EL (cell line): ENCODE results near the gene KIAA1671.
A peak's percentile ranks its signal among the peaks of the same experiment; 100 is the strongest.

Experiments
- DNase-seq: peaks from one replicate; pipeline ENCODE4 v3.0.0-alpha.2; 2016

The KIAA1671 gene

DNA sequence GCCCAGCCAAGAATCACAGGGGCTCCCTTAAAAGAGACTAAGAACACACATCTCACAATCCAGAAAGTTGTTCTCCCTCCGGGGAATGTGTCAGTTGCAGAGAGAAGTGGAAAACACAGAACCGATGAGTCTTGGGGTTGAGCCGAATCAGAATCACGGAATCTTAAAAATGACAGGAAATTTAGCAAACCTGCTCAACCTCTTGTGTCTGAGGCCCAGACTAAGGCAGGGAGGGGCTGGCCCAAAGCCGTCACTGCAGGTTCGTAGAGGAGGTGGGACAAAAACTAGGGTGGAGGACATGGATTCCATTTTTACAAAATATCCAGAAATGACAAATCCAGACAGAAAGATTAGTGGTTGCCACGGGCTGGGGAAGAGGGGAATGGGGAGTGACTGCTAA lies 63.8 kb downstream of the KIAA1671 start:
- no peak for DNase-seq

DNA sequence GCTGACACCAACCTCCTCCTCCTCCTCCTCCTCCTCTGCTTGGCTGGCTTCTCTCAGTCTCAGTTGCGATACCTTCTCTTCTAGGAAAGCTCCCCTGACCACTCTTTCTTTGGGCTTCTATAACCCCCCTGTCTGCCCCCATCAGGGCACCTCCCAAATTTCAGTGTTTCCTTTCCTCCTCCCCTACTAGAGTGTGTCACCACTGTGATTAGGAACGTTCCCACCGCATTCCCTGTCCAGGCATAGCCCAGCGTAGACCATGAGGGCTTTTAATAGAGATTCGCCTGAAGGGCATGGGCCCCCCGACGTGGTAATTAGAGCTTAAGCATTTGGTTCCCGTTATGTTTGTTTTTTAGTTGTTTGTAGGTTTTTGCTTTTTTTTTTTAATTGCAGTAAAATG lies 65.5 kb downstream of the KIAA1671 start:
- DNase-seq = no peak

DNA sequence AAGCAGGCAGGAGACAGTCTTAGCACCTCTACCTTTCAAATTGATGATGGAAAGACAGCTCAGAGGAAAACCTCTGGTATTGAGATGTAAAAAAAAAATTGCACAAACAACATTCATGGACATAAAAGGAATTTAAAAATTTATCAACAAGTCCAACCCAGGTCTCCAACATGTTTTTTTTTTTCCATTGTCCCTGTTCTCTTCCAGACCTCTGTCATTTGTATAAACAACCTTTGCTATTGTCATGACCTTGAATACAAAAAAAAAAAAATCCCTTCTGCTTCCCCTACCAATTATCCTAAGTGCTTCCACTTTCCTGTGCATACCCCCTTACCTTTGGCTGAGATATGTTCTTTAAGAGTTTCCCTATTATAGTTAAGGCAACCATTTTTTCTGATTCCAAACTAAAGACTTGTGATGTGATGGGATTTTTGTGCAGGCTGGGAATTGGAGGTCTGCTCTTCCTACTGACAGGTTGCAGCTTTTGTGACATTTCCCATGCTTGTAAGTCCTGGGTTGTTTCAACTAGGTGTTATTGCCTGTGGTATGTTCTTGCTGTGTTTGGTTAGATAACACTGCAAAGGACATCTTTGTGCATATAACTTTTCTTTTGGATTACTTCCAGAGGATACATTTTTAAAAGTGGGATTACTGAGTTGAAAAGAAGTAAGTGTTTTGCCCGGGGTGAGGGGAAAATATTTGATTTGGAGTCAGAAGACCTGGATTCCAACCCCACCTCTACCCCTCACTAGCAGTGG lies 67.1 kb downstream of the KIAA1671 start:
- DNase-seq = no peak

DNA sequence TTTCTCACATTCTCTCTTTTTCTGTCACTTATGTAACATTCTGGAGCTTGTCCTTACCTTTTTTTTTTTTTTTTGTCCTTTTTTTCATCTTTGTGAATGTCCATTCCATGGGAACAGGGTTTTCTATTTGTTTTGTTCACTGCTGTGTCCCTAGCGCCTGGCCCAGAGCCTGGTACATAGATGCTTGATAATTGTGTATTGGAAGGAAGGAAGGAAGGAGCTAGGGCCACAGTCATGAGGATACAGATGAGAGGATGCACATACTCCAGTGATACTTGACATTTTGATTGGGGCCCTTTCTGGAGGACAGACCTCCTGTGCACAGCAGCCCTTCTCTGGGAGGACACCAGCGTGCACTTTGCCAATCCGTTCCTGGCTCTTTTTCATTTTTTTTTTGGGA lies 68.9 kb downstream of the KIAA1671 start:
- no peak for DNase-seq

DNA sequence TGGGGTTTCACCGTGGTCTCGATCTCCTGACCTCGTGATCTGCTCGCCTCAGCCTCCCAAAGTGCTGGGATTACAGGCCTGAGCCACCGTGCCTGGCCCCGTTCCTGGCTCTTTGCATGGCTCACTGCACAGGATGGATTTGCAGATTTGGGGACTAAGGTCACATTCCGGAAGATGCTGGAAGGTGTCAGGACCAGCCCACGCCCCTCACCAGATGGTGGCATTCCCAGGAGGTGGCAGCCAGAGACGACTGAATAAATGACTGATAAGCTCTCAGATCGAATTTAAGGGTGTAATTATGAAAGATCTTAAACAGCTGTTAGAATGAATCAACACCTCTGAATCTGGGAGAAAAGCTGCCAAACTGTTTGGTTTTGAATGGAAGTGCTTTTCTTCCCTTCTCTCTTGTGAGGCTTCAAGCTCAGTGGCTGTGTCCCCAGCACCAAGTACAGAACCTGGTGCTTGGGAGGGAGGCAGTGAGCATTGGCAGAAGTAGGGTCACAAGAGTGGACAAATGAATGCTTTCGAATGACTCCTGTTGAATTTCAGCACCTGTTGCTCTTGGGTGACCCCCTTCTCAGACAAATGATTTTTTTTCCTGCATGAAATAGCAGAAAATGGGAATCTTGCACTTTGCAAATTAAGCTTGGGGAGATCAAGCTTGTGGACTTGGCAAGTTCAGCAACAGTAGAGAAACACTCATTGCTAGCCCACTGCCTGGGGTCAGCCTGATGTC lies 69.6 kb downstream of the KIAA1671 start:
- DNase-seq = no peak

DNA sequence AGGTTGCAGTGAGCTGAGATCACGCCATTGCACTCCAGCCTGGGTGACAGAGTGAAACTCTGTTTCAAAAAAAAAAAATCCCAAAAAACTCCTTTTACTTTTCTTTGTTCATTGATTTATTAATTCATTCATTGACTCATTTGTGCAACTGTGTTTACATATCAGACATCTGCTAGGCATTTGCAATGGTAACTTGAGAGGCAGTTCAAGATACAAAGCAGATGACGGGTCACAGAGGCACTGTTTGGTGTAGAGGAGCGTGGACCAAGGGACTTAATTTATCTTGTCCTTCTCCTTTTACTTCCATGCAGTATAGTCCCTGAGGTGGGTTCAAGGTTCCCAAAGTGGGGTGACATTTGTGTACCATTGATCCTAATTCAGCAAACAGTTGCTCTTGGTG lies 71.4 kb downstream of the KIAA1671 start:
- DNase-seq = no peak

DNA sequence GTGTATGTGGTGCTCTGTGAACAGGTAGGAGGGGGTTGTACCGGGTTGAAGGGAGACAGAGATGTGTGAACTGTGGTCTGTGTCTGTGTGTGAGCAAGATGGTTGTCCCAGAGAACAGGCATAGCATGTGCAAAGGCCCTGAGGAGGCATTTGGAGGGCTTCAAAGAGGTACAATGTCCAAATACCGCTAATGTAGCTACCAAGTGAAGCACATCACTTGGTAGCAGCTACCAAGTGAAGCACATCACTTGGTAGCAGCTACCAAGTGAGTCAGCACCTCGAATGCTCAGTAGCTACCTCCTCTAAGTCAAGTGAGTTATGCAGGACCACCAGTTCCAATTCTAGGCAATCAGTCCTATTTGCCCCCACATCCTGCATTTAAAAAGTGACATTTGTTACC lies 72.4 kb downstream of the KIAA1671 start:
- DNase-seq = no peak

DNA sequence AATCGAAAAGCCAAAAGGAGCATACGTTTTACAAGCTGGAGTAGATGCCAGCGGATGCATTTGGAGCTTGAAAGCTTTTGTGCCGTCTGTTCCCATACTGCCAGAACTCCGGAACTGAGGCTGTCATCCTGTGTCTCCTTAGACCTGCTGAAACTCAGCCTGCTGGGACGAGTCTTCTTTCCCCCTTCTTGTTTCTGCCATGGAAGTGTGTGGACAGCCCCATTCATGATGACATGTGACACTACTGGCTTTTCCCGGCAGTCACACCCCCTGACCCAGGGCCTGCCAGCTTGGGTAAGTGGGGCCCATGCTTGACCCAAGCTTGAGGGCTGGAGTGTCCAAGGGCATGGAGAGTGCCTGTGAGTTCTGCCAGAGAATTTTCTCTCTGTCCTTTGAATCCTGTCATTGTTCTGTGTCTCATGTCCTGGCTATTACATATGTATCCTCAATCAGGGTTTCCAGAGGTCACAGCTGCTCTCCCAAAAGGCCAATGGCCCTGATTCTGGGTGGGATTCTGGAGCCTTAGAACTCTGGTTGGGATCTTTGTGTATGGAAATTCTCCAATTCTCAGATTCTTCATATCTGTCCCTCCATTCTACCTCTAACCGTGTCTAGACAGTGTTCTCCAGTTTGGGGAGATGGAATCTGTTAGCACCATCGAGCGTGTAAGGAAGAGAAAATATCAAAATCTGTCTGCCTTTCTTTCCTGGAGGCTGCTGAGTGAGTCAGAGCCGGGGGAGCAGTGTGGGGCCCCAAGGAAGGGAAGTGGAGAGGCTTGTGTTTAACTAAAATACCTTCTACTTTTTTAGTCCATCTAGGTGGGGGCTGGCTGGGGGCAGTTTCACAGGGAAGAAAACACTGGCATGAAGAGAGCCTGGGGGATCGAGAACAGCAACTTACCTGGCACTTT lies 73.2 kb downstream of the KIAA1671 start:
- DNase-seq = peak; percentile 21

DNA sequence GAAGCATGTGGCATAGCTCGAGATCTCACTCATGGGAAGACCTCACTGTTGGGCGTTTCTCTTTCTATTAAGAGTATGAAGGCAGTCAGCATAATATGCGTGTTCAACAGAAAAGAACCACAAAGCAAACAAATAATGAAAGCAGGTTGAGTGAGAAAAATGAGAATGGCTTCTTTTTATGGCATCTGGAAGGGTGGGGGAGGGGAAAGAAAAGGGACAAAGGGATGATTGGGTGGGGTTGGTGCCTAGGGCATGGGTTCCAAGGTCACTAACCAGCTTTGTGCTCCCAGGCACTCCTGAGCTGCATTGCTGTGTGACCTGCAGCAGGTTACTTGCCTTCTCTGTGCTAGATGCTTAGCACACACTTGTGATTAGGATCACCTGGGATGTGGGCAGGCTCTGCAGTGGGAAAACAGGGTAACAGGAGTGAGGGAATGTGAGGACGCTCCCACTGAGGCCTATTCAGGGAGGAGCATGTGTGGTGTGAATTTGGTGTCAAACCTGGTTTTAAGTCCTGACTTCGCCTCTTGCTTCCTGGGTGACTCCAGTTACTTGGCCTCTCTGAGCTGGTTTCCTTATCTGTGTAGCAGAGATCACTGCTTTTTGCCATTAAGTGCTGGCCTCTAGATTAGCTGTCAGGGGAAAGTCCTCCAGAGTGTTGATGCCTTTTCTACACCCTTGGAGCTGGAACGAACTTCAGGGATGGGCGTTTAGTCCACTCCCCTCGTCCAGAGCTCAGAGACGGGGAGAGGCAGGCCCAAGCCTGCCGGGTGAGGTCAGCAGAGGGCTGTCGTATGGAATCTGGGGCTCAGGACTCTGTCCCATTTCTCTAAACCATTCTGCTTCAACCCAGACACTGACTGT lies 74.8 kb downstream of the KIAA1671 start:
- no peak for DNase-seq

DNA sequence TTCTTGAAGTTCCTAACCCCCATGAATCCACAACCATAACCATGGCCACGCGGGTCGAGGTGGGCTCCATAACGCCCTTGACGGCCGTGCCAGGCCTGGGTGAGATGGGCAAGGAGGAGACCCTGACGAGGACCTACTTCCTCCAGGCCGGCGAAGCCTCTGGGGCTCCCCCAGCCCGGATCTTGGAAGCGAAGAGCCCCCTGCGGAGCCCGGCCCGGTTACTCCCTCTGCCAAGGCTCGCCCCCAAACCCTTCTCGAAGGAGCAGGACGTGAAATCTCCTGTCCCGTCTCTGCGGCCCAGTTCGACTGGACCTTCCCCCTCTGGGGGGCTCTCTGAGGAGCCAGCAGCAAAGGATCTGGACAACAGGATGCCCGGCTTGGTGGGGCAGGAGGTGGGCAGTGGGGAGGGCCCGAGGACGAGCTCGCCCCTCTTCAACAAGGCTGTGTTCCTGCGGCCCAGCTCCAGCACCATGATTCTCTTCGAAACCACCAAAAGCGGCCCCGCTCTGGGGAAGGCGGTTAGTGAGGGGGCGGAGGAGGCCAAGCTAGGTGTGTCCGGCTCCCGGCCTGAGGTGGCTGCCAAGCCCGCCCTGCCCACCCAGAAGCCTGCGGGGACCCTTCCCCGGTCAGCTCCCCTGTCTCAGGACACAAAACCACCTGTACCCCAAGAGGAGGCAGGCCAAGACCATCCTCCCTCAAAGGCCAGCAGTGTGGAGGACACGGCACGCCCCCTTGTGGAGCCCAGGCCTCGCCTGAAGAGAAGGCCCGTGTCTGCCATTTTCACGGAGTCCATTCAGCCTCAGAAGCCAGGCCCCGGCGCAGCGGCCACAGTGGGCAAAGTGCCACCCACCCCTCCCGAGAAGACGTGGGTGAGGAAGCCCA lies 75.7 kb downstream of the KIAA1671 start:
- DNase-seq = peak; percentile 11

DNA sequence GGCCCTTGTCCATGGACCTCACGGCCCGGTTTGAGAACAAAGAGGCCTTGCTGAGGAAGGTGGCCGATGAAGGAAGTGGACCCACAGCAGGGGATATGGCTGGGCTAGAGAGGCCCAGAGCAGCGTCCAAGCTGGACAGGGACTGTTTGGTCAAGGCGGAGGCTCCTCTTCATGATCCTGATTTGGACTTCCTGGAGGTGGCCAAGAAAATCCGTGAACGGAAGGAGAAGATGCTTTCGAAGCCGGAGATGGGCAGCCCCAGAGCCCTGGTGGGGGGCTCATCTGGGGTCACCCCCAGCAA lies 76.3 kb downstream of the KIAA1671 start:
- no peak for DNase-seq

DNA sequence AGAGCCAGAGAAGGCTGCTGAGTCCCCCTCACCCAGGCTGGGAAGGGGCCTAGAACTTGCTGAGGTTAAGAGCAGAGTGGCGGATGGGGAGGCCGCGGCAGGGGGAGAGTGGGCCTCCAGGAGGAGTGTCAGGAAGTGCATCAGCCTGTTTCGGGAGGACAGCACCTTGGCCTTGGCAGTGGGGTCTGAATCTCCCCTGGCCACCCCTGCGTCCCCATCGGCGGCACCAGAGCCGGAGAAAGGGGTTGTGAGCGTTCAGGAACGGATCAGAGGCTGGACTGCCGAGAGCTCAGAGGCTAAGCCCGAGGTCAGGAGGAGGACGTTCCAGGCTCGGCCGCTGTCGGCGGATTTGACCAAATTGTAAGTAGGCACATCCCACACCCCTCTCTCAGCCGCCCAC lies 76.7 kb downstream of the KIAA1671 start:
- no peak for DNase-seq

DNA sequence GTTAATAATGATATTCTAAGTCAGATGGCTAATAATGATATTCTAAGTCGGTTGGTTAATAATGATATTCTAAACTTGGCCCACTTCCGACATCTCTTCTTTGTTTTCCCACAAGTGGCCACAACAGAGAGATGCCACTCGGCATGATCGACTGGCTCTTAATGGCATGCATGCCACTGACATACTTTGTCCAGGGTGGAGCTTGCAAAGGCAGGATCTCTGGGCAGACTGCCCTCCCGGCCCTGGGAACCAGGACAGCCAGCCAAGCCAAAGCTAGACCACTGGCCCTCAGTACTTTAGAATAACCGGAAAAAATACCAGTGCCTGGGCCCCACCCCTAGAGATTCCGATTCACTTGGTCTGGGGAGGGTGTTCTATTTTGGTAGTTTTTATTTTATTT lies 78.1 kb downstream of the KIAA1671 start:
- no peak for DNase-seq

DNA sequence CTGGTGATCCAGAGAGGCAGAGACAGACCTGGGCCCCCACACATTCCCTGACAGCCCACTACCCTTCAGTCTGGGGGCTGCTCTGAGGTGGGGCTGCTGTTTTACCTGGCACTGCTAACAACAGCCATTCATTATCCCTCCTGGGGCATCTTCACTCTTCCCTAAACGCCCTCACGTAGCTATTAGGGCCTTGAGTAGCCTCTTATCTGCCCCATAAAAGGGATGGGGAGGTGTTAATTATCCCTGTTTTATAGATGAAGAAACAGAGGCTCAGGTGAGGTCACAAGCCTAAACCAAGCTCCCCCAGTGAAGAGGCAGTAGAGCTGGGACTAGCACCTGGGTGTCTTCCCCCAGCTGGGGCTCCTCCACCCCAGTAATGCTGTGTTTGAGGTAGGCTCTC lies 79.5 kb downstream of the KIAA1671 start:
- no peak for DNase-seq

DNA sequence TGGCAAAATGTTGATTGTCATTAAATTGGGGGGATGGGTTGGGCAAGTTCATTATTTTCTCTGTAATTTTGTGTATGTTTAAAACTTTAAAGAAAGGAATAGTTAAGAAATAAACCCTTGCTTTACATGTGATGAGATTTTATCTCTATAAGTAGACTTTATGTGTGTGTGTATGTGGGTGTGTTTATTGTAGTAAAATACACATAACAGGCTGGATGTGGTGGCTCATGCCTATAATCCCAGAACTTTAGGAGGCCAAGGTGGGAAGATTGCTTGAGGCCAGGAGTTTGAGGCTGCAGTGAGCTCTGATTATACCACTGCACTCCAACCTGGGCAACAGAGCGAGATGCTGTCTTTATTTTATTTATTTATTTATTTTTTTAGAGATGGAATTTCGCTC lies 83.2 kb downstream of the KIAA1671 start:
- no peak for DNase-seq

DNA sequence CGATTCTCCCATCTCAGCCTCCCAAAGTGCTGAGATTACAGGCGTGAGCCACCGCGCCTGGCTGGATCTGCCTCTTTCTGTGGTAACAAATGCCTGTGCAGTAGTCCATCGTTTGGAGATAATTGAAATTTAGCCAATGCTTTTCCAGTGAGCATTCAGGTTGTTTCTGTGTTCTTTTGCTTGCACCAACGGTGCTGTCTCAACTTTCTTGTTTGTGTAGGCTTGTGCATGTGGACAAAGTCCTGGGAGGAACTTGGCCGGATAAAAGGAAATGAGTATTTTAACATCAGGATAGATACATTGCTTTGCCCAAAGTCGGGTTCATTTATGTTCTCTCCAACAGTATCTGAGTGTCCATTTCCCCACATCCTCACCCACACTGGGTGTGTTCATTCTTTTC lies 85.7 kb downstream of the KIAA1671 start:
- DNase-seq = no peak

DNA sequence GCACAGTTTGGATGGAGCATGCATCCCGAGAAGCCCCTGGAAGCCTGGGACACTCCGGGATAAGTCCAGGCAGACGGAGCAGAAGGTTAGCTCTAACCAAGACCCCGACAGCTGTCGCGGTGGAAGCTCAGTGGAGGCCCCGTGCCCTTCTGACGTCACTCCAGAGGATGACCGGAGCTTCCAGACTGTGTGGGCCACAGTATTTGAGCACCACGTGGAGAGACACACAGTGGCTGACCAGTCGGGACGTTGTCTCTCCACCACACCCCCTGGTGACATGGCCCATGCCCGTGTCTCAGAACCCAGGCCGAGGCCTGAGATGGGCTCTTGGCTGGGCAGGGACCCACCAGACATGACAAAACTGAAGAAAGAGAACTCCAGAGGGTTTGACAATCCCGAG lies 86.3 kb downstream of the KIAA1671 start:
- no peak for DNase-seq

DNA sequence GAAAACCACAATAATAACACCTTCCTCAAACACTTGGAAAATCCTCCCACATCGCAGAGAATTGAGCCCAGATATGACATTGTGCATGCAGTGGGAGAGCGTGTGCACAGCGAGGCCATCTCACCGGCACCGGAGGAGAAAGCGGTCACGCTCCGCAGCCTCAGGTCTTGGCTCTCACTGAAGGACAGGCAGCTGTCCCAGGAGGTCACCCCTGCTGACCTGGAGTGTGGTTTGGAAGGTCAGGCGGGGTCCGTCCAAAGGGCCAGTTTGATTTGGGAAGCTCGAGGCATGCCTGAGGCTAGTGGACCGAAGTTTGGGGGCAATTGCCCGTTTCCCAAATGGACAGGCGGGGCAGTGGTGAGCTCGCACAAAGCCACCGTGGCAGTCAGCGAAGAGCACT lies 86.7 kb downstream of the KIAA1671 start:
- DNase-seq = no peak

DNA sequence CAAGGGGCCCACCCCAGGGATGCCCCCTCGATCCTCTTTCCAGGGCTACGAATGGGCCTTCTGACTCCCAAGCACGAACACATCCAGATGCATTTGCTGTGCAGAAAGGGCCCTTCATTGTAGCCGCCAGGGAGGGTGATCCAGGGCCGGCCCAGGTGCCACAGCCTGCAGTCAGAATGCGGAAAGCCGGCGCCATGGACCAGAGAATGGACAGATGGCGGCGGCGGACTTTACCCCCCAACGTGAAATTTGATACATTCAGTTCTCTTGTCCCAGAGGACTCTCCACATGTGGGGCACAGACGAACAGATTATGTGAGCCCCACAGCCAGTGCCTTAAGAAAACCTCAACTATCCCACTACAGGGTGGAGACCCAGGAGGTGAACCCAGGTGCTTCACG lies 87.2 kb downstream of the KIAA1671 start:
- DNase-seq = no peak

DNA sequence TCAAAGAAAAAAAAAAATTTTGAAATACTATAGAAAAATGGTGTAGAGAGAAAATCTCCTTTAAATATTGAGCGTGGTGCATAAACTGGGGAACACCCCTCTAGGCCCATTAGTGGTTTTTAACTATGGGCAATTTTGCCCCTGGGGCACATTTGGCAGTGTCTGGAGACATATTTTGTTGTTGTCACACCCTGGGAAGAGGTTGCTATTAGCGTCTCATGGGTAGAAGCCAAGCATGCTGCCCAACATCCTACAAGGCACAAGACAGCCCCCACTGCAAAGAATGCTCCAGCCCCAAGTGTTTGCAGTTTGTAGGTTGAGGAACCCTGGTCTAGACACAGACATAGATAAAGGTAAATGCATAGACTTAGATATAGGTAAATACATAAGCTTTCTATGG lies 92.6 kb downstream of the KIAA1671 start:
- no peak for DNase-seq

DNA sequence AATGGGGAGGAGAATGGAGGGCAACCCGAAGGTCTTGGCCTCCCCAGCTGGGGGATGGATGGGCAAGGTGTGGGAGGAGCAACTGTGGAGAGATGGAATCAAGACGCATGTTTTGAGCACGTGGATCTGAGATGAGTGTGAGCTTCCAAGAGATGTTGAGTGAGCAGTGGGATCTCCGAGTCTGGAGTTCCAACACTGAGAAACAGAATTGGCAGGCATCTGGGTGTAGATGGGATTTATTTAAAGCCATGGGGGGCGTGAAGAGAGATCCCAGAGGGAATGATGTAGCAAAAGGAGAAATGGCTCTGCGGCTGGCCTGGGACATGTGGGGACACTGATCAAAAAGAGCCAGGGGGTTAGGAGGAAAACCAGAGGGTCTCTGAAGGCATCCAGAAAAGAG lies 95.6 kb downstream of the KIAA1671 start:
- no peak for DNase-seq
